HEK293T (cell line): Measurements from ENCODE around the gene TAS2R3.

Source experiments
- CTCF ChIA-PET: fragments of 350-600 bp; formaldehyde crosslinking; extraction: SDS; loops from one replicate; lab custom pipeline; 2021; ENCODE audit warnings: antibody characterized with exemption, inconsistent platforms; lab: Yijun Ruan, JAX
- POLR2A ChIA-PET: fragments of 350-600 bp; formaldehyde crosslinking; extraction: SDS; loops from one replicate; lab custom pipeline; 2020; ENCODE audit warnings: antibody characterized with exemption, inconsistent platforms; lab: Yijun Ruan, JAX
- DNase-seq: peaks from one replicate; pipeline ENCODE4 v3.0.0; 2012; ENCODE audit warnings: mixed read lengths; ENCODE audit errors: extremely low spot score
- ARNT ChIP-seq: fragments of 450-650 bp; IDR thresholded peaks from 2 replicates; pipeline ENCODE4 v1.6.1; 2017; ENCODE audit warnings: mild to moderate bottlenecking
- BHLHE40 ChIP-seq: fragments of 450-650 bp; IDR thresholded peaks from 2 replicates; pipeline ENCODE4 v1.6.1; 2016; ENCODE audit warnings: mild to moderate bottlenecking, moderate library complexity, borderline replicate concordance
- CTBP1 ChIP-seq: fragments of 450-650 bp; IDR thresholded peaks from 2 replicates; pipeline ENCODE4 v1.6.1; 2016; ENCODE audit warnings: borderline replicate concordance
- ELF4 ChIP-seq: fragments of 450-650 bp; IDR thresholded peaks from 2 replicates; pipeline ENCODE4 v1.6.1; 2017; ENCODE audit warnings: antibody characterized with exemption
- FOXA1 ChIP-seq: fragments of 450-650 bp; IDR thresholded peaks from 2 replicates; pipeline ENCODE4 v1.6.1; 2016; ENCODE audit warnings: mild to moderate bottlenecking
- FOXK2 ChIP-seq: fragments of 450-650 bp; IDR thresholded peaks from 2 replicates; pipeline ENCODE4 v1.6.1; 2016; ENCODE audit warnings: mild to moderate bottlenecking
- FOXM1 ChIP-seq: fragments of 450-650 bp; IDR thresholded peaks from 2 replicates; pipeline ENCODE4 v1.6.1; 2017; ENCODE audit warnings: mild to moderate bottlenecking, borderline replicate concordance
- HDGF ChIP-seq: fragments of 450-650 bp; IDR thresholded peaks from 2 replicates; pipeline ENCODE4 v1.6.1; 2017; ENCODE audit warnings: antibody characterized with exemption, borderline replicate concordance
- L3MBTL2 ChIP-seq: fragments of 450-650 bp; conservative IDR thresholded peaks from 2 replicates; pipeline ENCODE4 v1.6.1; 2016; ENCODE audit warnings: mild to moderate bottlenecking
- LEF1 ChIP-seq: fragments of 450-650 bp; IDR thresholded peaks from 2 replicates; pipeline ENCODE4 v1.6.1; 2017; ENCODE audit warnings: mild to moderate bottlenecking, borderline replicate concordance
- NFRKB ChIP-seq: fragments of 450-650 bp; IDR thresholded peaks from 2 replicates; pipeline ENCODE4 v1.6.1; 2016; ENCODE audit warnings: mild to moderate bottlenecking, moderate library complexity
- PKNOX1 ChIP-seq: fragments of 450-650 bp; IDR thresholded peaks from 2 replicates; pipeline ENCODE4 v1.6.1; 2016
- SP1 ChIP-seq: fragments of 450-650 bp; IDR thresholded peaks from 2 replicates; pipeline ENCODE4 v1.6.1; 2017
- SUZ12 ChIP-seq: fragments of 450-650 bp; IDR thresholded peaks from 2 replicates; pipeline ENCODE4 v1.6.1; 2016; ENCODE audit warnings: mild to moderate bottlenecking
- TARDBP ChIP-seq: fragments of 450-650 bp; IDR thresholded peaks from 2 replicates; pipeline ENCODE4 v1.6.1; 2016
- ZNF384 ChIP-seq: fragments of 450-650 bp; IDR thresholded peaks from 2 replicates; pipeline ENCODE4 v1.6.1; 2016

TAS2R3 gene

GRCh38 chr7:141722529-141722928 is 41.4 kb upstream of the TAS2R3 start:
- ChIA-PET POLR2A (interaction anchor here (1.0 to 1.1 kb wide), 2 partner anchors 15 to 20 kb away, joined by 3 to 4 read pairs; partner anchors contain the start of genes DENND11 and SSBP1), CTCF (interaction anchor here (1.7 kb wide), 1 partner anchor 15 kb away, joined by 9 read pairs; the partner anchor contains the start of gene SSBP1)
- no peak for DNase-seq
- TF ChIP-seq FOXK2 (no peak), FOXM1 (no peak), BHLHE40 (no peak), CTBP1 (no peak), NFRKB (no peak), ELF4 (no peak)

- TF ChIP-seq SP1, result no peak
- TF ChIP-seq CTBP1, result no peak
- no peak for TF ChIP-seq PKNOX1
- TF ChIP-seq ELF4, result no peak
- TF ChIP-seq L3MBTL2, result no peak
- TF ChIP-seq LEF1, result no peak
- no peak for TF ChIP-seq FOXK2
- no peak for TF ChIP-seq SUZ12
- no peak for TF ChIP-seq FOXM1
- no peak for TF ChIP-seq ZNF384
- no peak for TF ChIP-seq FOXA1
- no peak for TF ChIP-seq BHLHE40
- TF ChIP-seq NFRKB, result no peak
- no peak for TF ChIP-seq HDGF
- no peak for TF ChIP-seq TARDBP
- no peak for TF ChIP-seq ARNT
- CTCF ChIA-PET, result interaction anchor here (1.4 kb wide), 1 partner anchor 9 kb away, joined by 7 read pairs; the partner anchor contains the start of gene SSBP1
- POLR2A ChIA-PET, result interaction anchor here (2.1 kb wide), 1 partner anchor 9 kb away, joined by 12 read pairs; the partner anchor contains the start of gene SSBP1
- no peak for DNase-seq
Observed at GRCh38 chr7:141729020-141729419, 34.9 kb upstream of the TAS2R3 start.

DNA sequence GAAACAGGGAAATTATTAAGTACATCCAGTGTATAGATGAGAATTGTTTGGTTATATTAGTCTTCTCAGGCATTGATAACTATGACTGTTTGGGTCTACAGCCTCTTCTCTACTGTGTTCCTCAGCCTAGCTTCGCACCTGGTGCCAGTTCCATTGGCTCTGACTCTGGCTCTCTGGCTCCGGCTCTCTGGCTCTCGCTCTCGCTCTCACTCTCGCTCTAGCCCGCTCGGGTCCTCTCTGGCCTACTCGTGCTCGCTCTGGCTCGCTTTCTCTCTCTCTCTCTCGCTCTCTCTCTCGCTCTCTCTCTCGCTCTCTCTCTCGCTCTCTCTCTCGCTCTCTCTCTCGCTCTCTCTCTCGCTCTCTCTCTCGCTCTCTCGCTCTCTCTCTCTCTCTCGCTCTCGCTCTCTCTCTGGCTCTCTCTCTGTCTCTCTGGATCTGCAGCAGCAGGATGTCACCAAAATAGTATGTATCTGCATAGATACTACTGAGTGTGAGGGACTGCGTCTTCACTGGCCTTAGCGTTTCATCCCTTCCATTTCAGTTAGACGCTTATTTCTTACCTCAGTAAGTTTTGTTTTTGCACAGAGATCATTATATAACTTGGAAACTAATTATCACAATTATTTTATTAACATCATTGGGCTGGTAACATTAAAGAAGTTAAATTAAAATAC is 32.3 kb upstream of the TAS2R3 start:
- no peak for DNase-seq
- no peak for TF ChIP-seq ELF4
- TF ChIP-seq FOXA1, result no peak
- no peak for TF ChIP-seq CTBP1
- ChIA-PET CTCF (no interaction called here), POLR2A (no interaction called here)

DNA sequence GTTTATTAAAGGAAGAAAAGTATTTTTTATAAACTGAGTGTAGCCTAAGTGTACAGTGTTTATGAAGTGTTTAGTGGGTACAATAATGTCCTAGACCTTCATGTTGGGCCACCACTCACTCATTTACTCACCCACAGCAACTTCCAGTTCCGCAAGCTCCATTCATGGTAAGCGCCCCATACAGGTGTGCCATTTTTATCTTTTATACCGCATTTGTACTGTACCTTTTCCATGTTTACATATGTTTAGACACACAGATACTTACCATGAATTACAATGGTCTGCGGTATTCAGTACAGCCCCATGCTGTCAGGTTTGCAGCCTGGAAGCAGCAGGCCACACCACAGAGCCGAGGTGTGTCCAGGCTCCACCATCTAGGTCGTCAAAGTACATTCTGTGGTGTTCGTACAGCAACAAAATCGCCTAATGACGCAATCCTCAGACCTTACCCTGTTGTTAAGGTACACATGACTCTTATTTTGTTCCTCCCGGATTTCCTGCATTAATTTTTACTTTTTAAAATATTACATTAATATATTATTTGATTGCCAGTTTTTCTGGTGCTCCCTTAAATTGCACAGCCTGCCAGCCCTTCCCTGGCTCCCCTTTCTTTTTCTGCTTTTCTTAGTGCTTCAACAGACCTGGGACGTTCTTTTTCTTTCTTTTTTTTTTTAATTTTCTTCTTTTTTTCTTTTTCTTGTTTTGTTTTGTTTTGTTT is 26.6 kb upstream of the TAS2R3 start:
- DNase-seq, result peak; percentile 31
- ChIA-PET POLR2A (interaction anchor here (0.5 to 2.2 kb wide), 21 partner anchors 14 to 723 kb away, joined by 3 to 26 read pairs (median 6); partner anchors contain the start of genes DENND11, MRPS33 and WEE2), CTCF (interaction anchor here (0.6 to 2.9 kb wide), 20 partner anchors 8 to 1235 kb away, joined by 3 to 18 read pairs (median 4); partner anchors contain the start of gene DENND11)
- TF ChIP-seq SUZ12 (no peak), L3MBTL2 (peak; percentile 23)

- ChIA-PET POLR2A (interaction anchor here (0.5 to 2.2 kb wide), 34 partner anchors 9 to 723 kb away, joined by 3 to 26 read pairs (median 4); partner anchors contain the start of genes AGK, DENND11, MRPS33 and TAS2R3), CTCF (interaction anchor here (0.6 to 2.9 kb wide), 22 partner anchors 9 to 1236 kb away, joined by 3 to 18 read pairs (median 4); partner anchors contain the start of gene DENND11)
- peak; percentile 94 for DNase-seq
- TF ChIP-seq LEF1, result no peak
- peak; percentile 96 for TF ChIP-seq FOXK2
- peak; percentile 76 for TF ChIP-seq L3MBTL2
- peak; percentile 90 for TF ChIP-seq ELF4
- TF ChIP-seq PKNOX1, result peak; percentile 27; the same call in 1 of the 2 replicates
- TF ChIP-seq BHLHE40, result no peak
- no peak for TF ChIP-seq SUZ12
- TF ChIP-seq TARDBP, result no peak
- TF ChIP-seq ZNF384, result peak; percentile 88
- no peak for TF ChIP-seq FOXA1
- TF ChIP-seq NFRKB, result peak; percentile 85
- TF ChIP-seq ARNT, result peak; percentile 88
- TF ChIP-seq HDGF, result no peak
- no peak for TF ChIP-seq SP1
- peak; percentile 99 for TF ChIP-seq CTBP1
- TF ChIP-seq FOXM1, result peak; percentile 85
Observed at GRCh38 chr7:141737836-141738591, 25.9 kb upstream of the TAS2R3 start, which contains the start of gene SSBP1. SSBP1 (plus strand) TSS chr7:141738358; CDS start chr7:141739167, 809 bp downstream.

DNA sequence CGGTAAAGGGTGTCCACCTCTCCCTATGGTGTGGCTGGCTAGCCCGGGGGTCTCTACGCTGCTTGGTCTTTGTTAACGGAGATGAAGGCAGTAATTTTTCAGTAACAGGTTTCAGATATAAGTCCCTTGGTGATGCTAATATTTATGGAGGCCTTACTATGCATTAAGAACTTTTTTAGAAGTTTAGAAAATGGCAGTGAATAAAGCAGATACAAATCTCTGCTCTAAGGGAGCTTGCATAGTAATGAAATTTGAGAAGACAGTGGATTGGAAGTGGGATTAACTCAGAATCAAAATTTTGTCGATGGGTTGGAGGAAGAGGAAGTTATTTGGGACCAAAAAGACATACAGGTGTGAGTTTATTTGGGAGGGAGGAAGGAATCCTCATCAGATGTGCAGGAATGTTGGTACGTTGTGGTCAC is 25.3 kb upstream of the TAS2R3 start:
- TF ChIP-seq L3MBTL2, result peak; percentile 3; the same call in 1 of the 2 replicates
- no peak for TF ChIP-seq ZNF384

More for the DNA sequence above, 25.3 kb upstream of the TAS2R3 start:
- DNase-seq, result no peak
- ChIA-PET CTCF (interaction anchor here (0.8 to 2.9 kb wide), 11 partner anchors 9 to 667 kb away, joined by 3 to 18 read pairs (median 5); partner anchors contain the start of gene DENND11), POLR2A (interaction anchor here (1.0 to 2.2 kb wide), 11 partner anchors 10 to 70 kb away, joined by 3 to 26 read pairs (median 11); partner anchors contain the start of genes DENND11 and WEE2)
